ENCODE data around the gene LMNTD1. TPM values are rescaled to one million over a fixed set of nuclear protein-coding genes. Genes with fewer than 3 reads are reported as not detected.

The LMNTD1 gene
- total and polyA plus RNA-seq, 4 donors: not detected

DNA sequence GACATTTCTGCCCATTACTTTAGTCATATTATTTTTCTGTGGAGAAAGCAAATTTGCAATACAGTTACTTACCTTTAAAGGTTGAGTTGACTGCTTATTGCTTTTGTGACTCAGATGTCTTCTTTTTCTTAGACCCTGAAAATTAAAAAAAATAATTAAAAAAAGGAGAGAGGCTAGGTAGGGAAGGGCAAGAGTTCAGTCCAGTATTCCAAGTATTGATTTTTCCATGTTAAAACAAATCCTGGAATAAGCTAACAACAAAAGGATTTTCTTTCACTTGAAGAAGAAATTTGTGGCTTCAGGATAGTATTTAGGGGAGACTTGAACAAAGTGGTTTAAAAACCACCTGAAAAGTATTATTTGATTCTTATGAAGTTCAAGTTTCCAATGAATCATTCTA, 49.4 kb downstream of the LMNTD1 start (continued):
- TF ChIP-seq, protein P1, sequence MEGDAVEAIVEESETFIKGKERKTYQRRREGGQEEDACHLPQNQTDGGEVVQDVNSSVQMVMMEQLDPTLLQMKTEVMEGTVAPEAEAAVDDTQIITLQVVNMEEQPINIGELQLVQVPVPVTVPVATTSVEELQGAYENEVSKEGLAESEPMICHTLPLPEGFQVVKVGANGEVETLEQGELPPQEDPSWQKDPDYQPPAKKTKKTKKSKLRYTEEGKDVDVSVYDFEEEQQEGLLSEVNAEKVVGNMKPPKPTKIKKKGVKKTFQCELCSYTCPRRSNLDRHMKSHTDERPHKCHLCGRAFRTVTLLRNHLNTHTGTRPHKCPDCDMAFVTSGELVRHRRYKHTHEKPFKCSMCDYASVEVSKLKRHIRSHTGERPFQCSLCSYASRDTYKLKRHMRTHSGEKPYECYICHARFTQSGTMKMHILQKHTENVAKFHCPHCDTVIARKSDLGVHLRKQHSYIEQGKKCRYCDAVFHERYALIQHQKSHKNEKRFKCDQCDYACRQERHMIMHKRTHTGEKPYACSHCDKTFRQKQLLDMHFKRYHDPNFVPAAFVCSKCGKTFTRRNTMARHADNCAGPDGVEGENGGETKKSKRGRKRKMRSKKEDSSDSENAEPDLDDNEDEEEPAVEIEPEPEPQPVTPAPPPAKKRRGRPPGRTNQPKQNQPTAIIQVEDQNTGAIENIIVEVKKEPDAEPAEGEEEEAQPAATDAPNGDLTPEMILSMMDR (IDR thresholded peaks at IDR 0.05; ENCODE audit: low read depth, low read length, missing input control): no peak
- TF ChIP-seq HNF4A (conservative IDR thresholded peaks at IDR 0.05) (peak; percentile 97 to 98), EGR1 (IDR thresholded peaks at IDR 0.05; ENCODE audit: low read depth in 2 of 2) (peak; percentile 55 to 59), SP1 (IDR thresholded peaks at IDR 0.05) (peak; percentile 61), ZBTB33 (IDR thresholded peaks at IDR 0.05) (no peak), RXRA (IDR thresholded peaks at IDR 0.05) (peak; percentile 40 to 48), NR2F2 (IDR thresholded peaks at IDR 0.05) (no peak), FOXA2 (IDR thresholded peaks at IDR 0.05) (no peak)

DNA sequence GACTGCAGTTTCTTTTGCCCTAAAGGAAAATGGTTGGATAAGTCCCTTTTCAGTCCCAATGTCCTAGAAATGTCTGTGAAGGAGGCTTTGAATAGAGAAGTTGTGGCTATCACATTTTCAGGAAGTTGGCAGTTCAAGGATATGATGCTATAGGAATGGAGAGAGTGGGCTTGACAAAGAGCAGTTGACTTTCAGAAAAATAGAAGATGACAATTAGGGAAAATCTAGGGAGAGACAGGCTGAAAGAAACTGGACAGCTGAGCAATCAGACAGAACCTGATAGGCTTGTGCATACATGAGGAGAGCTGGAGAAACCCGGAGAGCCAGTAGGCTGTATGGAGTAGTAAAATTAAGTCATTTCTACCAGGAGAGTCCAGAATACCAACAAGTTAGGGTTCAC, 50.5 kb downstream of the LMNTD1 start:
- TF ChIP-seq, protein P2, sequence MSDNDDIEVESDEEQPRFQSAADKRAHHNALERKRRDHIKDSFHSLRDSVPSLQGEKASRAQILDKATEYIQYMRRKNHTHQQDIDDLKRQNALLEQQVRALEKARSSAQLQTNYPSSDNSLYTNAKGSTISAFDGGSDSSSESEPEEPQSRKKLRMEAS (IDR thresholded peaks at IDR 0.05): no peak
- TF ChIP-seq FOXA2 (IDR thresholded peaks at IDR 0.05): no peak
- TF ChIP-seq NR2F2 (IDR thresholded peaks at IDR 0.05): no peak
- TF ChIP-seq HNF4A (conservative IDR thresholded peaks at IDR 0.05): no peak
- TF ChIP-seq EGR1 (IDR thresholded peaks at IDR 0.05; ENCODE audit: low read depth in 2 of 2): no peak
- TF ChIP-seq RXRA (IDR thresholded peaks at IDR 0.05): no peak
- TF ChIP-seq, protein P1 (IDR thresholded peaks at IDR 0.05; ENCODE audit: low read depth, low read length, missing input control): no peak
- H3K36me3 ChIP-seq (ENCODE audit: control insufficient read depth in 4 of 4, insufficient read depth in 3 of 4, low read depth in 1 of 4, low read length in 3 of 4): no peaks in the 10 kb centered on the region
- no peak overlapping the region for H3K9ac ChIP-seq (ENCODE audit: low read depth in 1 of 2, low read length in 2 of 2)
- no peak overlapping the region for H3K27ac ChIP-seq (ENCODE audit: low read depth in 1 of 2, low read length in 2 of 2)
- H3K4me1 ChIP-seq (ENCODE audit: control insufficient read depth in 4 of 4, insufficient read depth in 4 of 4, low read length in 3 of 4): peaks cover 0 to 7% (median 4%) of the 10 kb centered on the region in 4 donors
- H3K27me3 ChIP-seq (ENCODE audit: control insufficient read depth in 4 of 4, insufficient read depth in 4 of 4, low read length in 3 of 4): no peaks in the 10 kb centered on the region
- no peak overlapping the region for H3K4me3 ChIP-seq (ENCODE audit: low read depth in 1 of 3, low read length in 3 of 3)
- WGBS: 82% methylated on average over 1 of the region's 1 CpG
- H3K9me3 ChIP-seq (ENCODE audit: control insufficient read depth in 4 of 4, low read length in 3 of 4): peaks cover 0 to 1% (median 0%) of the 10 kb centered on the region in 4 donors
- no peak for DNase-seq (ENCODE audit: low spot score)

DNA sequence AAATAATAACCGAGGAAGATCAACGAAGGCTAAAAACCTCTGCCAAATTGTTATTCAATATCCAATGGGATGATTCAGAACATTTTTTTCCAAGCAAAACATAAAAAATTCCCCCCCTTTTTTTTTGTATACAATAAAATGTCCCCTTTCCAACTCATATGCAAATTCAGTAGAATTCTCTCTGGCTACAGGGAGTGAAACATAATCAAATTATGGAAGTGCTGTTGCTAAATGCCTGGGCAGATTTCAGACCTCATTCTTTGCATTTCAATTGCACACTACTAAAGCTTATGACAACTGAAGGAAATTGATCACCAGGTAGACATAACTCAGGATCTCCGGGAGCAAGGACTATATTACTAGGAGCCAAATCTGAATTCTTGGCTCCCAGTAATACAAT, 51.0 kb downstream of the LMNTD1 start:
- 88% methylated on average over 3 of the region's 3 CpGs for WGBS
- Histone ChIP-seq H3K36me3 (ENCODE audit: control insufficient read depth in 4 of 4, insufficient read depth in 3 of 4, low read depth in 1 of 4, low read length in 3 of 4) (no peaks in the 10 kb centered on the region), H3K27ac (ENCODE audit: low read depth in 1 of 2, low read length in 2 of 2) (no peak overlapping the region), H3K27me3 (ENCODE audit: control insufficient read depth in 4 of 4, insufficient read depth in 4 of 4, low read length in 3 of 4) (no peaks in the 10 kb centered on the region), H3K9ac (ENCODE audit: low read depth in 1 of 2, low read length in 2 of 2) (no peak overlapping the region), H3K9me3 (ENCODE audit: control insufficient read depth in 4 of 4, low read length in 3 of 4) (peaks cover 0 to 1% (median 0%) of the 10 kb centered on the region in 4 donors), H3K4me3 (ENCODE audit: low read depth in 1 of 3, low read length in 3 of 3) (no peak overlapping the region), H3K4me1 (ENCODE audit: control insufficient read depth in 4 of 4, insufficient read depth in 4 of 4, low read length in 3 of 4) (peaks cover 0 to 7% (median 4%) of the 10 kb centered on the region in 4 donors)
- TF ChIP-seq, protein P3, sequence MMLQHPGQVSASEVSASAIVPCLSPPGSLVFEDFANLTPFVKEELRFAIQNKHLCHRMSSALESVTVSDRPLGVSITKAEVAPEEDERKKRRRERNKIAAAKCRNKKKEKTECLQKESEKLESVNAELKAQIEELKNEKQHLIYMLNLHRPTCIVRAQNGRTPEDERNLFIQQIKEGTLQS (IDR thresholded peaks at IDR 0.05): no peak
- no peak for TF ChIP-seq HNF4G (IDR thresholded peaks at IDR 0.05)
- TF ChIP-seq NR2F2 (IDR thresholded peaks at IDR 0.05): no peak
- TF ChIP-seq, protein P1 (IDR thresholded peaks at IDR 0.05; ENCODE audit: low read depth, low read length, missing input control): no peak
- no peak for TF ChIP-seq HNF4A (conservative IDR thresholded peaks at IDR 0.05)
- TF ChIP-seq, protein P2 (IDR thresholded peaks at IDR 0.05): no peak
- no peak for TF ChIP-seq TAF1 (conservative IDR thresholded peaks at IDR 0.05)
- no peak for TF ChIP-seq EGR1 (IDR thresholded peaks at IDR 0.05; ENCODE audit: low read depth in 2 of 2)
- TF ChIP-seq RXRA (IDR thresholded peaks at IDR 0.05): no peak
- no peak for TF ChIP-seq SP1 (IDR thresholded peaks at IDR 0.05)
- TF ChIP-seq GABPA (IDR thresholded peaks at IDR 0.05 in 1 of 2, conservative IDR thresholded peaks at IDR 0.05 in 1 of 2): no peak
- DNase-seq (ENCODE audit: low spot score): no peak

All from liver (tissue), 9 donors.